Naive B cell (primary cell): ENCODE data around the gene TSC2. TPM values are rescaled to one million over a fixed set of nuclear protein-coding genes. Genes with fewer than 3 reads are reported as not detected.

Experiments used
- polyA plus RNA-seq, 6 donors: library from polyadenylated mRNA; unstranded; fragments of 300-500 nt; fragmentation: Illumina TruSeq; gene quantifications; one replicate each; pipeline ENCODE4 v1.2.3, GENCODE V29; 2021; ENCODE audit warnings: low read depth in 6 of 6

The TSC2 gene
- polyA plus RNA-seq, 6 donors from 2014 or later = 16.6 to 45.0 (median 24.9) TPM

Other genes starting within 250 kb of the TSC2 start
- gene HAGH, start 221.2 kb upstream of the TSC2 start, polyA plus RNA-seq = 10 to 100 TPM; 21.1 to 68.5 (median 39.1) TPM
- gene FAHD1, start 220.8 kb upstream of the TSC2 start, polyA plus RNA-seq = 10 to 100 TPM; 20.2 to 28.1 (median 24.5) TPM
- gene MEIOB, start 175.8 kb upstream of the TSC2 start, polyA plus RNA-seq = not detected
- gene HS3ST6, start 129.6 kb upstream of the TSC2 start, polyA plus RNA-seq = not detected
- 10 to 100 TPM; 15.6 to 34.5 (median 18.8) TPM for gene MSRB1, start 104.8 kb upstream of the TSC2 start, polyA plus RNA-seq
- not detected for gene RPL3L, start 93.3 kb upstream of the TSC2 start, polyA plus RNA-seq
- 100 to 1,000 TPM; 163 to 200 (median 194) TPM for gene NDUFB10, start 88.4 kb upstream of the TSC2 start, polyA plus RNA-seq
- gene RPS2, start 83.2 kb upstream of the TSC2 start, polyA plus RNA-seq = 1,000 to 10,000 TPM; 5,355 to 7,267 (median 6,090) TPM
- gene RNF151, start 81.1 kb upstream of the TSC2 start, polyA plus RNA-seq = not detected
- 10 to 100 TPM; 10.9 to 54.8 (median 35.4) TPM for gene TBL3, start 75.9 kb upstream of the TSC2 start, polyA plus RNA-seq
- gene NOXO1, start 66.5 kb upstream of the TSC2 start, polyA plus RNA-seq = not detected
- gene GFER, start 63.8 kb upstream of the TSC2 start, polyA plus RNA-seq = 10 to 100 TPM; 31.9 to 58.2 (median 37.6) TPM
- gene SYNGR3, start 58.0 kb upstream of the TSC2 start, polyA plus RNA-seq = 1 to 10 TPM in 5 of 6 donors, not detected in 1; 1.5 to 4.1 (median 2.8) TPM
- gene ZNF598, start 38.2 kb upstream of the TSC2 start, polyA plus RNA-seq = 1 to 10 TPM; 2.7 to 8.4 (median 3.9) TPM
- not detected for gene NPW, start 28.2 kb upstream of the TSC2 start, polyA plus RNA-seq
- gene NHERF2, start 21.1 kb upstream of the TSC2 start, polyA plus RNA-seq = not detected
- 10 to 100 TPM; 21.4 to 38.3 (median 26.0) TPM for gene NTHL1, start 151 bp upstream of the TSC2 start, polyA plus RNA-seq
- 10 to 100 TPM in 1 of 6 donors, 1 to 10 TPM in 5; 2.8 to 10.4 (median 4.0) TPM for gene PKD1, start 87.9 kb downstream of the TSC2 start, polyA plus RNA-seq
- 1 to 10 TPM in 4 of 6 donors, under 1 TPM in 1, not detected in 1; 0.66 to 2.7 (median 1.4) TPM for gene RAB26, start 100.6 kb downstream of the TSC2 start, polyA plus RNA-seq
- 1 to 10 TPM; 4.2 to 9.4 (median 5.6) TPM for gene TRAF7, start 107.8 kb downstream of the TSC2 start, polyA plus RNA-seq
- not detected for gene CASKIN1, start 148.6 kb downstream of the TSC2 start, polyA plus RNA-seq
- gene MLST8, start 157.5 kb downstream of the TSC2 start, polyA plus RNA-seq = 10 to 100 TPM; 28.1 to 43.1 (median 33.4) TPM
- under 1 TPM in 2 of 6 donors, not detected in 4; 0.48 to 0.49 TPM for gene BRICD5, start 162.9 kb downstream of the TSC2 start, polyA plus RNA-seq
- 10 to 100 TPM in 2 of 6 donors, 1 to 10 TPM in 4; 5.7 to 11.0 (median 9.5) TPM for gene PGP, start 166.9 kb downstream of the TSC2 start, polyA plus RNA-seq
- 10 to 100 TPM in 2 of 6 donors, 1 to 10 TPM in 4; 6.4 to 16.1 (median 8.9) TPM for gene E4F1, start 175.6 kb downstream of the TSC2 start, polyA plus RNA-seq
- under 1 TPM in 1 of 6 donors, not detected in 5; 0.30 TPM for gene DNASE1L2, start 188.5 kb downstream of the TSC2 start, polyA plus RNA-seq
- 10 to 100 TPM; 41.7 to 55.1 (median 48.6) TPM for gene ECI1, start 203.6 kb downstream of the TSC2 start, polyA plus RNA-seq
- gene RNPS1, start 220.1 kb downstream of the TSC2 start, polyA plus RNA-seq = 100 to 1,000 TPM; 238 to 325 (median 252) TPM